K562 (cell line): Measurements from ENCODE around the gene LTA. TPM values are rescaled to one million over a fixed set of nuclear protein-coding genes. Genes with fewer than 3 reads are reported as not detected.

Source experiments
- ADNP ChIP-seq: fragments of 200-800 bp; sonication (Bioruptor generic); IDR thresholded peaks from 2 replicates; pipeline ENCODE4 v1.6.1; 2016; ENCODE audit warnings: missing genetic modification characterization, missing compliant biosample characterization
- CHD4 ChIP-seq: fragments of 200-600 bp; sonication (generic); IDR thresholded peaks from 3 replicates; pipeline ENCODE4 v1.6.1; 2012; ENCODE audit warnings: low read depth, mild to moderate bottlenecking, mixed read lengths, low read length, inconsistent platforms; ENCODE audit not compliant: insufficient read depth, insufficient replicate concordance, poor library complexity, severe bottlenecking
- HLTF ChIP-seq: fragments of 450-650 bp; IDR thresholded peaks from 2 replicates; pipeline ENCODE4 v1.6.1; 2016
- HMGN3 ChIP-seq: IDR thresholded peaks from 2 replicates; pipeline ENCODE4 v1.6.1; 2011; ENCODE audit warnings: borderline replicate concordance, low read depth, mild to moderate bottlenecking, mixed read lengths, low read length; ENCODE audit not compliant: insufficient read length; ENCODE audit errors: extremely low read depth
- JUN ChIP-seq, 2 experiments: sonication (generic) in 1 of 2; formaldehyde crosslinking in 1 of 2; IDR thresholded peaks; 2 replicates each; pipeline versions ENCODE4 v1.6.1 to v1.8.0; 2012 to 2022; ENCODE audit warnings: borderline replicate concordance in 2 of 2, mild to moderate bottlenecking in 2 of 2, improper control_type of control experiment in 1 of 2, low read depth in 1 of 2, low read length in 1 of 2, missing genetic modification reagents in 1 of 2
- SIRT6 ChIP-seq: IDR thresholded peaks from one replicate; pipeline ENCODE4 v1.6.1; 2012; ENCODE audit warnings: low read depth, mild to moderate bottlenecking, control low read depth, inconsistent platforms, low read length, moderate library complexity
- SRSF9 ChIP-seq: fragments of 200-400 bp; formaldehyde crosslinking; IDR thresholded peaks from 2 replicates; pipeline ENCODE4 v1.6.1; 2017; ENCODE audit warnings: low read depth, low read length, borderline replicate concordance
- ZNF133 ChIP-seq: fragments of 250-450 bp; sonication (Bioruptor Pico); IDR thresholded peaks from 2 replicates; pipeline ENCODE4 v1.4.0; 2020; ENCODE audit warnings: mild to moderate bottlenecking
- ZNF197 ChIP-seq: fragments of 200-800 bp; sonication (Bioruptor generic); IDR thresholded peaks from 2 replicates; pipeline ENCODE4 v1.6.1; 2016; ENCODE audit warnings: low read depth, missing genetic modification characterization, missing compliant biosample characterization
- ZNF24 ChIP-seq: fragments of 450-650 bp; IDR thresholded peaks from 2 replicates; pipeline ENCODE4 v1.6.1; 2016
- ZNF431 ChIP-seq: sonication (generic); formaldehyde crosslinking; IDR thresholded peaks from 2 replicates; pipeline ENCODE4 v1.8.0; 2022; ENCODE audit warnings: mild to moderate bottlenecking, missing genetic modification reagents
- ZNF785 ChIP-seq: fragments of 250-450 bp; sonication (Bioruptor Pico); IDR thresholded peaks from 2 replicates; pipeline ENCODE4 v1.4.0; 2020; ENCODE audit warnings: mild to moderate bottlenecking
- polyA plus RNA-seq, 8 experiments: library from polyadenylated mRNA; depleted of rRNA in 4 of 8; stranded (reverse) in 5 of 8; unstranded in 3 of 8; fragments of >200 nt; fragmentation: Nextera tagmentation in 2 of 8; fragmentation: Illumina TruSeq in 1 of 8; extraction: Ambion mirVana in 2 of 8; extraction: Trizol in 1 of 8; gene quantifications; 2 replicates each; pipeline versions ENCODE4 v1.2.1 to v1.2.3, GENCODE V29; 2011 to 2014; ENCODE audit warnings: inconsistent platforms in 1 of 8, missing spikeins in 1 of 8
- total RNA-seq, 7 experiments: library from RNA; depleted of rRNA in 6 of 7; stranded (reverse); fragments of >200 nt in 6 of 7; fragmentation: Illumina TruSeq in 2 of 7; extraction: Trizol in 2 of 7; gene quantifications; 2 replicates each; pipeline versions ENCODE4 v1.2.1 to v1.2.3, GENCODE V29; 2011 to 2021; ENCODE audit warnings: low replicate concordance in 1 of 7
- TF ChIP-seq, protein P1 (sequence below), 3 experiments: IDR thresholded peaks in 2 of 3; conservative IDR thresholded peaks in 1 of 3; 2 replicates each; pipeline ENCODE4 v1.5.1; 2011 to 2012; ENCODE audit warnings: low read length in 3 of 3, mild to moderate bottlenecking in 3 of 3, control low read depth in 2 of 3, improper control_type of control experiment in 1 of 3, inconsistent platforms in 1 of 3, low read depth in 1 of 3, mixed read lengths in 1 of 3, moderate library complexity in 1 of 3; ENCODE audit not compliant: insufficient read depth in 2 of 3
- TF ChIP-seq, protein P2 (sequence below): fragments of 450-650 bp; IDR thresholded peaks from 2 replicates; pipeline ENCODE4 v1.6.1; 2016; ENCODE audit warnings: mild to moderate bottlenecking, moderate library complexity

The LTA gene
- total and polyA plus RNA-seq, 9 of the 15 experiments (the other 6 are each of a cell fraction or from before 2014, with no cell fraction given) = 0.80 TPM; not detected in 8

DNA sequence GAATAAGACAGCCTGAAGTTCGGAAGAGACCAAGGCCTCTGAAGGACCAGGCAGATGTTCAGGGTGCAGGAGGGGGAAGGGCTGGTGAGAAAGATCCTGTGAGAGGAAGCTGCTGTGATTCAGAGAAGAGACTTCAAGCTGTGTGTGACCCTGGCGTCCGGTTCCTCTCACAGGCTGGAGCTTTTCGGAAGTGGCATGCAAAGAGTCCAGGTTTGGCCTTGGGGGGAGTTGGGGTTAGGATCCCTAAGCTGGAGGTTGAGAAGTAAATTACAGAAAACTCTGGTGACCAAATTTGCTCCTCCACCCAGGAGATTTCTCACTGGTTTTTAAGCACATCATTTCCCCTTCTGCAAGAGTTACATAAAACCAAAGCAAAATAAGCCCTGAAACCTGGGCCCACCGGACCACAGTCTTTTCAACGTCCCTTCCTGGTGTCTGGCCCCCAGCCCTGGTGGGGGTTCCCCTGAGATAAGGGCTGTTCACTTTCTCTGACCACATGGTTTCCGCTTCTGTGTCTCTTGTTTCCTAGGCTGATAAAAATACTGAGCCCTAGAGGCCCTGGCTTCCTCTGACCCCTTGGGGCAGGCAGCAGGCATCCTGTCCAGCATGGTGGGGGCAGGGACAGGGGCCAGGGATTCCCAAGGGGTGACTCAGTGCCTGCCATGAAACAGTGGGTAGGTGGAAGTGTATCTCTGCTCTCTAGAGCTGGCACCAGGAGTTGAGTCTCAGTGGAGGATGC, 12.0 kb upstream of the LTA start (continued):
- TF ChIP-seq, protein P1, sequence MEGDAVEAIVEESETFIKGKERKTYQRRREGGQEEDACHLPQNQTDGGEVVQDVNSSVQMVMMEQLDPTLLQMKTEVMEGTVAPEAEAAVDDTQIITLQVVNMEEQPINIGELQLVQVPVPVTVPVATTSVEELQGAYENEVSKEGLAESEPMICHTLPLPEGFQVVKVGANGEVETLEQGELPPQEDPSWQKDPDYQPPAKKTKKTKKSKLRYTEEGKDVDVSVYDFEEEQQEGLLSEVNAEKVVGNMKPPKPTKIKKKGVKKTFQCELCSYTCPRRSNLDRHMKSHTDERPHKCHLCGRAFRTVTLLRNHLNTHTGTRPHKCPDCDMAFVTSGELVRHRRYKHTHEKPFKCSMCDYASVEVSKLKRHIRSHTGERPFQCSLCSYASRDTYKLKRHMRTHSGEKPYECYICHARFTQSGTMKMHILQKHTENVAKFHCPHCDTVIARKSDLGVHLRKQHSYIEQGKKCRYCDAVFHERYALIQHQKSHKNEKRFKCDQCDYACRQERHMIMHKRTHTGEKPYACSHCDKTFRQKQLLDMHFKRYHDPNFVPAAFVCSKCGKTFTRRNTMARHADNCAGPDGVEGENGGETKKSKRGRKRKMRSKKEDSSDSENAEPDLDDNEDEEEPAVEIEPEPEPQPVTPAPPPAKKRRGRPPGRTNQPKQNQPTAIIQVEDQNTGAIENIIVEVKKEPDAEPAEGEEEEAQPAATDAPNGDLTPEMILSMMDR (IDR thresholded peaks at IDR 0.05 in 2 of 3, conservative IDR thresholded peaks at IDR 0.05 in 1 of 3; ENCODE audit: insufficient read depth in 2 of 3, low read depth in 1 of 3, low read length in 3 of 3) = peak in 2 of 3 experiments; percentile 23 to 34; a peak in 2 of 6 replicates
- TF ChIP-seq HMGN3 = peak; percentile 24
- TF ChIP-seq SIRT6 = no peak
- no peak for TF ChIP-seq ZNF133 (CRISPR knock-in tag)
- no peak for TF ChIP-seq ADNP (tag)
- TF ChIP-seq ZNF24 = no peak
- TF ChIP-seq, protein P2, sequence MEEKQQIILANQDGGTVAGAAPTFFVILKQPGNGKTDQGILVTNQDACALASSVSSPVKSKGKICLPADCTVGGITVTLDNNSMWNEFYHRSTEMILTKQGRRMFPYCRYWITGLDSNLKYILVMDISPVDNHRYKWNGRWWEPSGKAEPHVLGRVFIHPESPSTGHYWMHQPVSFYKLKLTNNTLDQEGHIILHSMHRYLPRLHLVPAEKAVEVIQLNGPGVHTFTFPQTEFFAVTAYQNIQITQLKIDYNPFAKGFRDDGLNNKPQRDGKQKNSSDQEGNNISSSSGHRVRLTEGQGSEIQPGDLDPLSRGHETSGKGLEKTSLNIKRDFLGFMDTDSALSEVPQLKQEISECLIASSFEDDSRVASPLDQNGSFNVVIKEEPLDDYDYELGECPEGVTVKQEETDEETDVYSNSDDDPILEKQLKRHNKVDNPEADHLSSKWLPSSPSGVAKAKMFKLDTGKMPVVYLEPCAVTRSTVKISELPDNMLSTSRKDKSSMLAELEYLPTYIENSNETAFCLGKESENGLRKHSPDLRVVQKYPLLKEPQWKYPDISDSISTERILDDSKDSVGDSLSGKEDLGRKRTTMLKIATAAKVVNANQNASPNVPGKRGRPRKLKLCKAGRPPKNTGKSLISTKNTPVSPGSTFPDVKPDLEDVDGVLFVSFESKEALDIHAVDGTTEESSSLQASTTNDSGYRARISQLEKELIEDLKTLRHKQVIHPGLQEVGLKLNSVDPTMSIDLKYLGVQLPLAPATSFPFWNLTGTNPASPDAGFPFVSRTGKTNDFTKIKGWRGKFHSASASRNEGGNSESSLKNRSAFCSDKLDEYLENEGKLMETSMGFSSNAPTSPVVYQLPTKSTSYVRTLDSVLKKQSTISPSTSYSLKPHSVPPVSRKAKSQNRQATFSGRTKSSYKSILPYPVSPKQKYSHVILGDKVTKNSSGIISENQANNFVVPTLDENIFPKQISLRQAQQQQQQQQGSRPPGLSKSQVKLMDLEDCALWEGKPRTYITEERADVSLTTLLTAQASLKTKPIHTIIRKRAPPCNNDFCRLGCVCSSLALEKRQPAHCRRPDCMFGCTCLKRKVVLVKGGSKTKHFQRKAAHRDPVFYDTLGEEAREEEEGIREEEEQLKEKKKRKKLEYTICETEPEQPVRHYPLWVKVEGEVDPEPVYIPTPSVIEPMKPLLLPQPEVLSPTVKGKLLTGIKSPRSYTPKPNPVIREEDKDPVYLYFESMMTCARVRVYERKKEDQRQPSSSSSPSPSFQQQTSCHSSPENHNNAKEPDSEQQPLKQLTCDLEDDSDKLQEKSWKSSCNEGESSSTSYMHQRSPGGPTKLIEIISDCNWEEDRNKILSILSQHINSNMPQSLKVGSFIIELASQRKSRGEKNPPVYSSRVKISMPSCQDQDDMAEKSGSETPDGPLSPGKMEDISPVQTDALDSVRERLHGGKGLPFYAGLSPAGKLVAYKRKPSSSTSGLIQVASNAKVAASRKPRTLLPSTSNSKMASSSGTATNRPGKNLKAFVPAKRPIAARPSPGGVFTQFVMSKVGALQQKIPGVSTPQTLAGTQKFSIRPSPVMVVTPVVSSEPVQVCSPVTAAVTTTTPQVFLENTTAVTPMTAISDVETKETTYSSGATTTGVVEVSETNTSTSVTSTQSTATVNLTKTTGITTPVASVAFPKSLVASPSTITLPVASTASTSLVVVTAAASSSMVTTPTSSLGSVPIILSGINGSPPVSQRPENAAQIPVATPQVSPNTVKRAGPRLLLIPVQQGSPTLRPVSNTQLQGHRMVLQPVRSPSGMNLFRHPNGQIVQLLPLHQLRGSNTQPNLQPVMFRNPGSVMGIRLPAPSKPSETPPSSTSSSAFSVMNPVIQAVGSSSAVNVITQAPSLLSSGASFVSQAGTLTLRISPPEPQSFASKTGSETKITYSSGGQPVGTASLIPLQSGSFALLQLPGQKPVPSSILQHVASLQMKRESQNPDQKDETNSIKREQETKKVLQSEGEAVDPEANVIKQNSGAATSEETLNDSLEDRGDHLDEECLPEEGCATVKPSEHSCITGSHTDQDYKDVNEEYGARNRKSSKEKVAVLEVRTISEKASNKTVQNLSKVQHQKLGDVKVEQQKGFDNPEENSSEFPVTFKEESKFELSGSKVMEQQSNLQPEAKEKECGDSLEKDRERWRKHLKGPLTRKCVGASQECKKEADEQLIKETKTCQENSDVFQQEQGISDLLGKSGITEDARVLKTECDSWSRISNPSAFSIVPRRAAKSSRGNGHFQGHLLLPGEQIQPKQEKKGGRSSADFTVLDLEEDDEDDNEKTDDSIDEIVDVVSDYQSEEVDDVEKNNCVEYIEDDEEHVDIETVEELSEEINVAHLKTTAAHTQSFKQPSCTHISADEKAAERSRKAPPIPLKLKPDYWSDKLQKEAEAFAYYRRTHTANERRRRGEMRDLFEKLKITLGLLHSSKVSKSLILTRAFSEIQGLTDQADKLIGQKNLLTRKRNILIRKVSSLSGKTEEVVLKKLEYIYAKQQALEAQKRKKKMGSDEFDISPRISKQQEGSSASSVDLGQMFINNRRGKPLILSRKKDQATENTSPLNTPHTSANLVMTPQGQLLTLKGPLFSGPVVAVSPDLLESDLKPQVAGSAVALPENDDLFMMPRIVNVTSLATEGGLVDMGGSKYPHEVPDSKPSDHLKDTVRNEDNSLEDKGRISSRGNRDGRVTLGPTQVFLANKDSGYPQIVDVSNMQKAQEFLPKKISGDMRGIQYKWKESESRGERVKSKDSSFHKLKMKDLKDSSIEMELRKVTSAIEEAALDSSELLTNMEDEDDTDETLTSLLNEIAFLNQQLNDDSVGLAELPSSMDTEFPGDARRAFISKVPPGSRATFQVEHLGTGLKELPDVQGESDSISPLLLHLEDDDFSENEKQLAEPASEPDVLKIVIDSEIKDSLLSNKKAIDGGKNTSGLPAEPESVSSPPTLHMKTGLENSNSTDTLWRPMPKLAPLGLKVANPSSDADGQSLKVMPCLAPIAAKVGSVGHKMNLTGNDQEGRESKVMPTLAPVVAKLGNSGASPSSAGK = no peak
- TF ChIP-seq ZNF431 (CRISPR knock-in tag) = 0 out of 2 replicates have a peak, but pooled peaks have one; percentile 26
- no peak for TF ChIP-seq HLTF
- TF ChIP-seq CHD4 = no peak
- TF ChIP-seq JUN (IDR thresholded peaks at IDR 0.05; ENCODE audit: borderline replicate concordance, low read depth, low read length) = peak; percentile 86
- no peak for TF ChIP-seq JUN (CRISPR knock-in tag; IDR thresholded peaks at IDR 0.05; ENCODE audit: borderline replicate concordance)
- TF ChIP-seq ZNF197 (CRISPR knock-in tag) = no peak
- no peak for TF ChIP-seq SRSF9
- no peak for TF ChIP-seq ZNF785 (CRISPR knock-in tag)
